Keratinocyte (primary cell): ENCODE results near the gene CEP152. TPM values are rescaled to one million over a fixed set of nuclear protein-coding genes. Genes with fewer than 3 reads are reported as not detected.

Experiments used
- DNase-seq: peaks from one replicate; pipeline ENCODE4 v3.0.0-alpha.2; 2011; ENCODE audit warnings: low read depth, missing footprints, low spot score
- FAIRE-seq: peaks from 2 replicates; lab custom pipeline; 2011; peaks lifted over from hg19 to GRCh38; lab: Jason Lieb, UNC
- H2AFZ ChIP-seq: 2 replicates; pipeline ENCODE4 v1.6.0; 2012; ENCODE audit warnings: low read length, control low read depth, inconsistent platforms; ENCODE audit not compliant: control insufficient read depth
- H3K27ac ChIP-seq: 2 replicates; pipeline ENCODE4 v1.5.1; 2011; ENCODE audit warnings: low read length; ENCODE audit not compliant: control insufficient read depth, insufficient read depth
- H3K27me3 ChIP-seq: 3 replicates; pipeline ENCODE4 v1.6.0; 2011; ENCODE audit warnings: low read length; ENCODE audit not compliant: control insufficient read depth, insufficient read depth; ENCODE audit errors: extremely low read depth
- H3K36me3 ChIP-seq, 2 experiments: 2 replicates in 1 of 2; 3 replicates in 1 of 2; pipeline ENCODE4 v1.5.1; 2011; ENCODE audit warnings: low read length in 2 of 2, mild to moderate bottlenecking in 1 of 2; ENCODE audit not compliant: control insufficient read depth in 2 of 2, insufficient read depth in 2 of 2; ENCODE audit errors: extremely low read depth in 1 of 2
- H3K4me1 ChIP-seq: 3 replicates; pipeline ENCODE4 v1.5.1; 2011; ENCODE audit warnings: low read length; ENCODE audit not compliant: control insufficient read depth, insufficient read depth; ENCODE audit errors: extremely low read depth
- H3K4me2 ChIP-seq: 3 replicates; pipeline ENCODE4 v1.6.0; 2011; ENCODE audit warnings: low read depth, low read length; ENCODE audit not compliant: control insufficient read depth, insufficient read depth; ENCODE audit errors: extremely low read depth
- H3K4me3 ChIP-seq, 3 experiments: fragments of 200-600 bp in 1 of 3; sonication (generic) in 1 of 3; 2 replicates in 2 of 3; 3 replicates in 1 of 3; pipeline ENCODE4 v1.5.1; 2011 to 2016; ENCODE audit warnings: low read length in 3 of 3, mild to moderate bottlenecking in 3 of 3, control low read depth in 2 of 3, inconsistent platforms in 1 of 3, low read depth in 1 of 3, mixed read lengths in 1 of 3, mixed run types in 1 of 3, moderate library complexity in 1 of 3; ENCODE audit not compliant: control insufficient read depth in 2 of 3, insufficient read depth in 2 of 3; ENCODE audit errors: extremely low read depth in 1 of 3
- H3K79me2 ChIP-seq: 2 replicates; pipeline ENCODE4 v1.6.0; 2012; ENCODE audit warnings: low read length; ENCODE audit not compliant: control insufficient read depth, insufficient read depth
- H3K9ac ChIP-seq: 3 replicates; pipeline ENCODE4 v1.6.0; 2011; ENCODE audit warnings: low read length; ENCODE audit not compliant: control insufficient read depth, insufficient read depth; ENCODE audit errors: extremely low read depth
- H3K9me1 ChIP-seq: 3 replicates; pipeline ENCODE4 v1.6.0; 2011; ENCODE audit warnings: low read length; ENCODE audit not compliant: control insufficient read depth, insufficient read depth; ENCODE audit errors: extremely low read depth
- H3K9me3 ChIP-seq: 2 replicates; pipeline ENCODE4 v1.5.1; 2012; ENCODE audit warnings: low read depth, low read length; ENCODE audit not compliant: control insufficient read depth
- H4K20me1 ChIP-seq: 3 replicates; pipeline ENCODE4 v1.6.0; 2011; ENCODE audit warnings: low read length; ENCODE audit not compliant: control insufficient read depth, insufficient read depth; ENCODE audit errors: extremely low read depth
- CTCF ChIP-seq, 3 experiments: IDR thresholded peaks in 1 of 3; conservative IDR thresholded peaks in 1 of 3; optimal IDR thresholded peaks in 1 of 3; 2 replicates in 2 of 3; 3 replicates in 1 of 3; pipeline versions ENCODE3 to v1.5.1; 2011; ENCODE audit warnings: low read length in 3 of 3, mild to moderate bottlenecking in 3 of 3, moderate library complexity in 2 of 3, control low read depth in 1 of 3, inconsistent platforms in 1 of 3; ENCODE audit not compliant: insufficient read depth in 2 of 3; ENCODE audit errors: extremely low read depth in 1 of 3
- EZH2 ChIP-seq: IDR thresholded peaks from one replicate; pipeline ENCODE4 v1.6.1; 2012; ENCODE audit warnings: inconsistent platforms, mild to moderate bottlenecking, low read length, moderate library complexity
- dilution Hi-C: fragments of 300-500 bp; cut with MboI; formaldehyde crosslinking; loops from one replicate; pipeline ENCODE4 v1.7.0; 2020; ENCODE audit warnings: low sequenced_read_pairs; ENCODE audit not compliant: extremely low pct_ligation_motif_present
- polyA minus RNA-seq, 3 experiments: library from RNA; depleted of rRNA, polyadenylated mRNA; stranded (reverse); fragments of >200 nt; gene quantifications; 1 replicate in 1 of 3; 2 replicates in 1 of 3; 3 replicates in 1 of 3; pipeline ENCODE4 v1.2.3, GENCODE V29; 2011
- polyA plus RNA-seq, 5 experiments: library from polyadenylated mRNA; depleted of rRNA in 3 of 5; stranded (reverse) in 3 of 5; stranded (forward) in 1 of 5; unstranded in 1 of 5; fragments of >200 nt; gene quantifications; 1 replicate in 1 of 5; 2 replicates in 3 of 5; 3 replicates in 1 of 5; pipeline versions ENCODE4 v1.2.1 to v1.2.3, GENCODE V29; 2011 to 2012; ENCODE audit warnings: missing spikeins in 2 of 5, low read depth in 1 of 5, low replicate concordance in 1 of 5

The CEP152 gene
- polyA plus RNA-seq = 0.92 to 4.0 TPM (median 1.5 TPM) in 3 replicates
- 6.5 TPM for polyA plus RNA-seq (2011; ENCODE audit: low read depth)
- polyA plus RNA-seq (2011; cell fraction: cytosol; rRNA removed) = 0.30 and 0.74 TPM in 2 replicates
- 3.5 and 7.6 TPM in 2 replicates for polyA plus RNA-seq (2011; cell fraction: nucleus; rRNA removed)
- 1.4 and 2.2 TPM in 2 replicates for polyA plus RNA-seq (2012; ENCODE audit: low replicate concordance)
- polyA minus RNA-seq = 0.13 to 3.9 TPM (median 2.8 TPM) in 3 replicates
- polyA minus RNA-seq (2011; cell fraction: cytosol; rRNA and poly(A)+ RNA removed) = 5.4 TPM
- polyA minus RNA-seq (2011; cell fraction: nucleus; rRNA and poly(A)+ RNA removed) = 1.7 and 9.0 TPM in 2 replicates

GRCh38 chr15:48810414-48811324 is at the start of gene CEP152:
CEP152 (minus strand) TSS chr15:48811069; CDS start chr15:48805649, 5,420 bp downstream.
- Histone ChIP-seq H3K9me1 (no peaks in the 10 kb centered on the region), H3K9ac (peak within 1 kb of the TSS; percentile 94), H3K36me3 (no peaks in the 10 kb centered on the region), H3K4me1 (peaks cover 7% of the 10 kb centered on the region), H3K27me3 (no peaks in the 10 kb centered on the region), H2AFZ (peak within 1 kb of the TSS; percentile 96), H3K27ac (peak within 1 kb of the TSS; percentile 90), H3K79me2 (peaks cover 14% of the 10 kb centered on the region), H4K20me1 (no peaks in the 10 kb centered on the region), H3K4me3 (peak within 1 kb of the TSS; percentile 79 to 99 (median 97)), H3K4me2 (peak within 1 kb of the TSS; percentile 94), H3K9me3 (no peaks in the 10 kb centered on the region)
- TF ChIP-seq EZH2 = no peak
- no peak for TF ChIP-seq CTCF (optimal IDR thresholded peaks at IDR 0.05 in 1 of 3, IDR thresholded peaks at IDR 0.05 in 1 of 3, conservative IDR thresholded peaks at IDR 0.05 in 1 of 3; ENCODE audit: extremely low read depth in 1 of 3, insufficient read depth in 2 of 3, low read length in 3 of 3)
- dilution Hi-C loops = no loop called here
- peak; percentile 89 for FAIRE-seq
- DNase-seq = peak; percentile 94

- no peak overlapping the region for H3K4me3 ChIP-seq
- FAIRE-seq = no peak
These were observed 48.6 kb upstream of the CEP152 start for GRCh38 chr15:48859426-48859825.

More at GRCh38 chr15:48859426-48859825, 48.6 kb upstream of the CEP152 start:
- Histone ChIP-seq H3K9me1 (no peaks in the 10 kb centered on the region), H3K9me3 (no peaks in the 10 kb centered on the region), H3K27ac (no peak overlapping the region), H3K27me3 (no peaks in the 10 kb centered on the region), H3K36me3 (no peaks in the 10 kb centered on the region), H3K4me1 (peaks cover 4% of the 10 kb centered on the region), H2AFZ (no peak overlapping the region), H3K9ac (no peak overlapping the region), H4K20me1 (no peaks in the 10 kb centered on the region), H3K4me2 (no peak overlapping the region), H3K79me2 (no peaks in the 10 kb centered on the region)
- DNase-seq = no peak
- TF ChIP-seq CTCF (optimal IDR thresholded peaks at IDR 0.05 in 1 of 3, IDR thresholded peaks at IDR 0.05 in 1 of 3, conservative IDR thresholded peaks at IDR 0.05 in 1 of 3; ENCODE audit: extremely low read depth in 1 of 3, insufficient read depth in 2 of 3, low read length in 3 of 3) (no peak), EZH2 (no peak)
- dilution Hi-C loops = no loop called here
